LNCaP clone FGC (cell line): ENCODE measurements around the gene TAS2R60.
"Not testable (repeated sequence)": the region's sequence is repeated elsewhere in the genome, so short reads cannot be mapped to it uniquely, and the experiment has no call there.

ENCODE experiments used
- DNase-seq: peaks from one replicate; pipeline ENCODE4 v3.0.0-alpha.2; 2011; ENCODE audit warnings: low read depth
- H3K4me3 ChIP-seq: 2 replicates; pipeline ENCODE4 v1.5.1; 2011; ENCODE audit warnings: mild to moderate bottlenecking, low read depth, low read length, control low read depth
- CTCF ChIP-seq: IDR thresholded peaks from 2 replicates; pipeline ENCODE4 v1.5.1; 2012; ENCODE audit warnings: mild to moderate bottlenecking; ENCODE audit not compliant: control insufficient read depth, insufficient read depth; ENCODE audit errors: extremely low read depth

Gene TAS2R60

GRCh38 chr7:143479055-143479766 lies 36.0 kb downstream of the TAS2R60 start:
- DNase-seq: no peak
- no peak overlapping the region for H3K4me3 ChIP-seq
- no peak for TF ChIP-seq CTCF

GRCh38 chr7:143480501-143480900 lies 37.2 kb downstream of the TAS2R60 start:
- no peak for DNase-seq
- no peak for TF ChIP-seq CTCF
- no peak overlapping the region for H3K4me3 ChIP-seq

- DNase-seq: no peak
- H3K4me3 ChIP-seq: no peak overlapping the region
- TF ChIP-seq CTCF: no peak
These were observed 40.9 kb downstream of the TAS2R60 start for GRCh38 chr7:143484119-143484518.

GRCh38 chr7:143485094-143485493 lies 41.8 kb downstream of the TAS2R60 start:
- no peak overlapping the region for H3K4me3 ChIP-seq
- DNase-seq: no peak
- TF ChIP-seq CTCF: no peak

GRCh38 chr7:143485500-143485899 lies 42.2 kb downstream of the TAS2R60 start:
- no peak for DNase-seq
- no peak overlapping the region for H3K4me3 ChIP-seq
- no peak for TF ChIP-seq CTCF

- not testable (repeated sequence) for H3K4me3 ChIP-seq, DNase-seq
These were observed 43.0 kb downstream of the TAS2R60 start for GRCh38 chr7:143486266-143486665.

- DNase-seq: no peak
- H3K4me3 ChIP-seq: no peak overlapping the region
- TF ChIP-seq CTCF: no peak
These were observed 43.8 kb downstream of the TAS2R60 start for GRCh38 chr7:143487061-143487460.

GRCh38 chr7:143487566-143487965 lies 44.3 kb downstream of the TAS2R60 start:
- H3K4me3 ChIP-seq: no peak overlapping the region
- DNase-seq: peak; percentile 50
- no peak for TF ChIP-seq CTCF
